Mesendoderm (in vitro differentiated cells): ENCODE results near the gene CYTH3.

Source experiments
- DNase-seq: peaks from one replicate; pipeline ENCODE4 v3.0.0; 2013
- H2AK5ac ChIP-seq: 2 replicates; pipeline ENCODE4 v1.6.1; 2013; ENCODE audit warnings: low read length, inconsistent platforms
- H2BK120ac ChIP-seq: 2 replicates; pipeline ENCODE4 v1.6.1; 2013; ENCODE audit warnings: low read depth, mild to moderate bottlenecking, low read length, moderate library complexity, mixed read lengths
- H2BK15ac ChIP-seq: replicated peaks from 2 replicates; pipeline ENCODE4 v1.6.1; 2013; ENCODE audit warnings: low read depth, mild to moderate bottlenecking, moderate library complexity
- H2BK5ac ChIP-seq: 2 replicates; pipeline ENCODE4 v1.6.1; 2013; ENCODE audit warnings: low read length, inconsistent platforms
- H3K18ac ChIP-seq: 2 replicates; pipeline ENCODE4 v1.6.1; 2013; ENCODE audit warnings: mild to moderate bottlenecking, low read length, mixed read lengths
- H3K23ac ChIP-seq: one replicate; pipeline ENCODE4 v1.6.1; 2013; ENCODE audit warnings: low read length
- H3K27ac ChIP-seq: 2 replicates; pipeline ENCODE4 v1.5.1; 2013; ENCODE audit warnings: low read depth, mild to moderate bottlenecking, inconsistent platforms, low read length, moderate library complexity
- H3K27me3 ChIP-seq: 2 replicates; pipeline ENCODE4 v1.6.1; 2013; ENCODE audit warnings: low read length, control low read depth, mild to moderate bottlenecking, inconsistent platforms; ENCODE audit not compliant: insufficient read depth, poor library complexity
- H3K36me3 ChIP-seq: 2 replicates; pipeline ENCODE4 v1.6.1; 2013; ENCODE audit warnings: low read length, inconsistent platforms; ENCODE audit not compliant: control insufficient read depth, insufficient read depth
- H3K4ac ChIP-seq: one replicate; pipeline ENCODE4 v1.6.1; 2013; ENCODE audit warnings: low read depth, mild to moderate bottlenecking, low read length, moderate library complexity
- H3K4me1 ChIP-seq: 2 replicates; pipeline ENCODE4 v1.6.1; 2013; ENCODE audit warnings: low read depth, low read length, inconsistent platforms; ENCODE audit not compliant: control insufficient read depth
- H3K4me2 ChIP-seq: 2 replicates; pipeline ENCODE4 v1.6.1; 2013; ENCODE audit warnings: low read length
- H3K4me3 ChIP-seq: 2 replicates; pipeline ENCODE4 v1.5.1; 2013; ENCODE audit warnings: mild to moderate bottlenecking, low read length
- H3K56ac ChIP-seq: one replicate; pipeline ENCODE4 v1.6.1; 2013; ENCODE audit warnings: low read length
- H3K79me1 ChIP-seq: 2 replicates; pipeline ENCODE4 v1.6.1; 2013; ENCODE audit warnings: low read length, inconsistent platforms
- H3K79me2 ChIP-seq: 2 replicates; pipeline ENCODE4 v1.6.1; 2013; ENCODE audit warnings: mild to moderate bottlenecking, low read length; ENCODE audit not compliant: control insufficient read depth, insufficient read depth
- H3K9ac ChIP-seq: 2 replicates; pipeline ENCODE4 v1.6.1; 2013; ENCODE audit warnings: low read length, inconsistent platforms
- H4K5ac ChIP-seq: one replicate; pipeline ENCODE4 v1.6.1; 2013; ENCODE audit warnings: low read length
- H4K8ac ChIP-seq: one replicate; pipeline ENCODE4 v1.6.1; 2013; ENCODE audit warnings: low read depth, mild to moderate bottlenecking, control low read depth, low read length, moderate library complexity
- WGBS: extraction: QIAGEN DNeasy Blood & Tissue Kit; methylation state at CpG from one replicate; pipeline ENCODE4 v1.1.7; 2013; ENCODE audit warnings: low lambda C conversion rate, missing lambda C conversion rate; ENCODE audit not compliant: insufficient coverage; ENCODE audit errors: extremely low coverage; 5-methylcytosine and 5-hydroxymethylcytosine counted together

Gene CYTH3

GRCh38 chr7:6157685-6158423 is 114.6 kb downstream of the CYTH3 start:
- Histone ChIP-seq H3K4me1 (no peaks in the 10 kb centered on the region), H3K27me3 (no peaks in the 10 kb centered on the region), H3K27ac (no peak overlapping the region), H3K36me3 (peaks cover 4% of the 10 kb centered on the region), H4K8ac (no peak overlapping the region), H3K23ac (no peak overlapping the region), H3K9ac (no peak overlapping the region), H3K79me1 (no peaks in the 10 kb centered on the region), H2BK15ac (no peak overlapping the region), H3K4me2 (no peak overlapping the region), H2AK5ac (no peak overlapping the region), H2BK120ac (no peak overlapping the region), H4K5ac (no peak overlapping the region), H3K79me2 (no peaks in the 10 kb centered on the region), H2BK5ac (no peak overlapping the region), H3K56ac (no peak overlapping the region), H3K4ac (no peak overlapping the region), H3K4me3 (no peak overlapping the region), H3K18ac (no peak overlapping the region)
- DNase-seq: no peak
- no CpG with 5 or more reads among the region's 28 CpGs for WGBS

GRCh38 chr7:6156734-6157133 is 115.7 kb downstream of the CYTH3 start:
- Histone ChIP-seq H3K56ac (no peak overlapping the region), H3K79me1 (no peaks in the 10 kb centered on the region), H4K5ac (no peak overlapping the region), H2BK15ac (no peak overlapping the region), H3K18ac (no peak overlapping the region), H3K4ac (no peak overlapping the region), H3K4me3 (no peak overlapping the region), H3K4me2 (no peak overlapping the region), H3K23ac (no peak overlapping the region), H3K79me2 (no peaks in the 10 kb centered on the region), H3K36me3 (peaks cover 4% of the 10 kb centered on the region), H2AK5ac (no peak overlapping the region), H2BK120ac (no peak overlapping the region), H3K27me3 (no peaks in the 10 kb centered on the region), H3K27ac (no peak overlapping the region), H3K4me1 (no peaks in the 10 kb centered on the region), H4K8ac (no peak overlapping the region), H2BK5ac (no peak overlapping the region), H3K9ac (no peak overlapping the region)
- no CpG with 5 or more reads among the region's 11 CpGs for WGBS
- no peak for DNase-seq

- Histone ChIP-seq H4K8ac (no peak overlapping the region), H2BK120ac (no peak overlapping the region), H3K23ac (no peak overlapping the region), H3K56ac (no peak overlapping the region), H2BK15ac (no peak overlapping the region), H4K5ac (no peak overlapping the region), H3K4me2 (no peak overlapping the region), H3K79me2 (no peaks in the 10 kb centered on the region), H2AK5ac (no peak overlapping the region), H3K79me1 (no peaks in the 10 kb centered on the region), H3K4me1 (no peaks in the 10 kb centered on the region), H3K18ac (no peak overlapping the region), H3K27ac (no peak overlapping the region), H3K27me3 (no peaks in the 10 kb centered on the region), H2BK5ac (no peak overlapping the region), H3K4me3 (no peak overlapping the region), H3K9ac (no peak overlapping the region), H3K36me3 (peaks cover 3% of the 10 kb centered on the region), H3K4ac (no peak overlapping the region)
- no CpG with 5 or more reads among the region's 11 CpGs for WGBS
- DNase-seq: no peak
These were observed 116.8 kb downstream of the CYTH3 start for GRCh38 chr7:6155596-6155995.

DNA sequence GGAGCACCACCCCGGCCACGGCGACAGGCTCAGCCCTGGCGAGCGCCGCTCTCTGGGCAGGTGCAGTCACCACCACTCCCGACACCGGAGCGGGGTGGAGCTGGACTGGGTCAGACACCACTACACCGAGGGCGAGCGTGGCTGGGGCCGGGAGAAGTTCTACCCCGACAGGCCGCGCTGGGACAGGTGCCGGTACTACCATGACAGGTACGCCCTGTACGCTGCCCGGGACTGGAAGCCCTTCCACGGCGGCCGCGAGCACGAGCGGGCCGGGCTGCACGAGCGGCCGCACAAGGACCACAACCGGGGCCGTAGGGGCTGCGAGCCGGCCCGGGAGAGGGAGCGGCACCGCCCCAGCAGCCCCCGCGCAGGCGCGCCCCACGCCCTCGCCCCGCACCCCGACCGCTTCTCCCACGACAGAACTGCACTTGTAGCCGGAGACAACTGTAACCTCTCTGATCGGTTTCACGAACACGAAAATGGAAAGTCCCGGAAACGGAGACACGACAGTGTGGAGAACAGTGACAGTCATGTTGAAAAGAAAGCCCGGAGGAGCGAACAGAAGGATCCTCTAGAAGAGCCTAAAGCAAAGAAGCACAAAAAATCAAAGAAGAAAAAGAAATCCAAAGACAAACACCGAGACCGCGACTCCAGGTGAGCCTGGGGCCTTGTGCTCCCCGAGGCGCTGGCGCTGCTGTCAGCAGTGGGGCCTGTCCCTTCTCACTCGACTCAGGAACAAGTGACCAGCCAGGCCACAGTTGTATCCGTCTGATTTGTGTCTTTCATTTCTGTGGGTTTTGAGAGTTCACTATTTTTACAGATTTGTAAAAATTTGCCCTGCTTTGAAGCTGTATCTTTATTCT is 117.7 kb downstream of the CYTH3 start:
- no CpG with 5 or more reads among the region's 64 CpGs for WGBS
- H3K27ac ChIP-seq: no peak overlapping the region
- H2AK5ac ChIP-seq: no peak overlapping the region
- no peak overlapping the region for H4K8ac ChIP-seq
- no peak overlapping the region for H3K18ac ChIP-seq
- H4K5ac ChIP-seq: no peak overlapping the region
- DNase-seq: no peak
- no peaks in the 10 kb centered on the region for H3K4me1 ChIP-seq
- no peak overlapping the region for H3K23ac ChIP-seq
- H2BK15ac ChIP-seq: no peak overlapping the region
- H3K9ac ChIP-seq: no peak overlapping the region
- no peak overlapping the region for H2BK5ac ChIP-seq
- H3K4me2 ChIP-seq: no peak overlapping the region
- H2BK120ac ChIP-seq: no peak overlapping the region
- H3K56ac ChIP-seq: no peak overlapping the region
- H3K79me2 ChIP-seq: no peaks in the 10 kb centered on the region
- H3K36me3 ChIP-seq: peaks cover 3% of the 10 kb centered on the region
- H3K4ac ChIP-seq: no peak overlapping the region
- no peaks in the 10 kb centered on the region for H3K79me1 ChIP-seq
- H3K4me3 ChIP-seq: no peak overlapping the region
- no peaks in the 10 kb centered on the region for H3K27me3 ChIP-seq

DNA sequence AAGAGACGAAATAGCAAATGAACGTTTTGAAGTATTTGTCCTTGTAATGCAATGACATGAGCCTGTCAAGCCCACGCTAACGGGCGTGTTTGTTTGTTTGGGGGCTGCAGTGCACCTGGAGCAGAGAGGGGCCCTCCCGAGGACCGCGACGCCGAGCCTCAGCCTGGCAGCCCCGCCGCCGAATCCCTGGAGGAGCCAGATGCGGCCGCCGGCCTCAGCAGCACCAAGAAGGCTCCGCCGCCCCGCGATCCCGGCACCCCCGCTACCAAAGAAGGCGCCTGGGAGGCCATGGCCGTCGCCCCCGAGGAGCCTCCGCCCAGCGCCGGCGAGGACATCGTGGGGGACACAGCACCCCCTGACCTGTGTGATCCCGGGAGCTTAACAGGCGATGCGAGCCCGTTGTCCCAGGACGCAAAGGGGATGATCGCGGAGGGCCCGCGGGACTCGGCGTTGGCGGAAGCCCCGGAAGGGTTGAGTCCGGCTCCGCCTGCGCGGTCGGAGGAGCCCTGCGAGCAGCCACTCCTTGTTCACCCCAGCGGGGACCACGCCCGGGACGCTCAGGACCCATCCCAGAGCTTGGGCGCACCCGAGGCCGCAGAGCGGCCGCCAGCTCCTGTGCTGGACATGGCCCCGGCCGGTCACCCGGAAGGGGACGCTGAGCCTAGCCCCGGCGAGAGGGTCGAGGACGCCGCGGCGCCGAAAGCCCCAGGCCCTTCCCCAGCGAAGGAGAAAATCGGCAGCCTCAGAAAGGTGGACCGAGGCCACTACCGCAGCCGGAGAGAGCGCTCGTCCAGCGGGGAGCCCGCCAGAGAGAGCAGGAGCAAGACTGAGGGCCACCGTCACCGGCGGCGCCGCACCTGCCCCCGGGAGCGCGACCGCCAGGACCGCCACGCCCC is 118.5 kb downstream of the CYTH3 start:
- H4K8ac ChIP-seq: no peak overlapping the region
- no peak overlapping the region for H2AK5ac ChIP-seq
- no peak overlapping the region for H2BK120ac ChIP-seq
- H3K27me3 ChIP-seq: no peaks in the 10 kb centered on the region
- H3K79me2 ChIP-seq: no peaks in the 10 kb centered on the region
- no peak overlapping the region for H4K5ac ChIP-seq
- no peak for DNase-seq
- H3K27ac ChIP-seq: no peak overlapping the region
- no peak overlapping the region for H3K18ac ChIP-seq
- H2BK5ac ChIP-seq: no peak overlapping the region
- H2BK15ac ChIP-seq: no peak overlapping the region
- H3K4me3 ChIP-seq: no peak overlapping the region
- H3K4me2 ChIP-seq: no peak overlapping the region
- no peak overlapping the region for H3K23ac ChIP-seq
- H3K4me1 ChIP-seq: no peaks in the 10 kb centered on the region
- H3K4ac ChIP-seq: no peak overlapping the region
- peaks cover 7% of the 10 kb centered on the region for H3K36me3 ChIP-seq
- no peak overlapping the region for H3K56ac ChIP-seq
- H3K9ac ChIP-seq: no peak overlapping the region
- no CpG with 5 or more reads among the region's 91 CpGs for WGBS
- H3K79me1 ChIP-seq: no peaks in the 10 kb centered on the region
